ENCODE results near the gene METTL23.

DNA sequence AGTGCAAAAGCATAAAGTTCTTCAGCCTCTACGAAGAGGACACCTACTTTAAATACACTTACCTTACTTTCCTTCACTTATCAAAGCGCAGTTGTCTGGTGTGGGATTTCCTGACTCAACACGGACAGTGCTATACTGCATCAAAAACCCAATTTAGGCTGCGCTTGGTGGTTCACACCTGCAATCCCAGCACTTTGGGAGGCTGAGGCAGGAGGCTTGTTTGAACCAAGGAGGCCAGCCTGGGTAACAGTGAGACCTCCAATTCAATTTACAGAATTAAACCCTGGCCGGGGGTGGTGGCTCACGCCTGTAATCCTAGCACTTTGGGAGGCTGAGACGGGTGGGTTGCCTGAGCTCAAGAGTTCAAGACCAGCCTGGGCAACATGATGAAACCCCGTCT is 4.4 kb upstream of the METTL23 start:
- TF ChIP-seq, protein P1, sequence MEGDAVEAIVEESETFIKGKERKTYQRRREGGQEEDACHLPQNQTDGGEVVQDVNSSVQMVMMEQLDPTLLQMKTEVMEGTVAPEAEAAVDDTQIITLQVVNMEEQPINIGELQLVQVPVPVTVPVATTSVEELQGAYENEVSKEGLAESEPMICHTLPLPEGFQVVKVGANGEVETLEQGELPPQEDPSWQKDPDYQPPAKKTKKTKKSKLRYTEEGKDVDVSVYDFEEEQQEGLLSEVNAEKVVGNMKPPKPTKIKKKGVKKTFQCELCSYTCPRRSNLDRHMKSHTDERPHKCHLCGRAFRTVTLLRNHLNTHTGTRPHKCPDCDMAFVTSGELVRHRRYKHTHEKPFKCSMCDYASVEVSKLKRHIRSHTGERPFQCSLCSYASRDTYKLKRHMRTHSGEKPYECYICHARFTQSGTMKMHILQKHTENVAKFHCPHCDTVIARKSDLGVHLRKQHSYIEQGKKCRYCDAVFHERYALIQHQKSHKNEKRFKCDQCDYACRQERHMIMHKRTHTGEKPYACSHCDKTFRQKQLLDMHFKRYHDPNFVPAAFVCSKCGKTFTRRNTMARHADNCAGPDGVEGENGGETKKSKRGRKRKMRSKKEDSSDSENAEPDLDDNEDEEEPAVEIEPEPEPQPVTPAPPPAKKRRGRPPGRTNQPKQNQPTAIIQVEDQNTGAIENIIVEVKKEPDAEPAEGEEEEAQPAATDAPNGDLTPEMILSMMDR (IDR thresholded peaks at IDR 0.05), result no peak
- no peak for TF ChIP-seq ZFX (IDR thresholded peaks at IDR 0.05; ENCODE audit: borderline replicate concordance)
